IPS-NIHi11 (cell line): Measurements from ENCODE around the gene CHID1.

Experiments
- DNase-seq: peaks from one replicate; pipeline ENCODE4 v3.0.0; 2012; ENCODE audit warnings: mixed read lengths, low spot score

Gene CHID1

DNA sequence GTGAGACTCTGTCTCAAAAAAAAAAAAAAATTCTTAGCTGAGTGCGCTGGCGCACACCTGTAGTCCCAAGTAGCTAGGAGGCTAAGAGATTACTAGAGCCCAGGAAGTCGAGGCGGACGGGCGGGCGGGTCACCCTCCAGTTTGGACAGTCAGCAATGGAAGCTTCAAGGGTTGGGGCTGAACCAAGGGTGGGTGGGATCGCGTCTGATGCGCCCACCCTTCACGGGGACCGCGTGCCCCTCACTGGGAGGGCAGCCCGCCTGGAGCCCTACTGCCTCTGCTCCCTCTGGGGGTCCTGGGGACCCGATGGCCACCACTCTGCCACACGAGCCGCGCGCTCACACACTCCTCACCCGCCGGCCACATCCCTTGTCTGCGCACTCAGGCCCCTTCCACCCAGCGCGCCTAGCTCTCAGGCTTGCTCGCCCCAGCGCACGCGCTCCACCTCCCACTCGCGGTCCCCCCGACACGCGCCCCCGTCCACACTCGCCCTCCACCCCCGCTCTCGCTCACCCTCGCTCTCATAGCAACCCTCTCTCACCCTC is 494 bp downstream of the CHID1 start:
- DNase-seq, result no peak

DNA sequence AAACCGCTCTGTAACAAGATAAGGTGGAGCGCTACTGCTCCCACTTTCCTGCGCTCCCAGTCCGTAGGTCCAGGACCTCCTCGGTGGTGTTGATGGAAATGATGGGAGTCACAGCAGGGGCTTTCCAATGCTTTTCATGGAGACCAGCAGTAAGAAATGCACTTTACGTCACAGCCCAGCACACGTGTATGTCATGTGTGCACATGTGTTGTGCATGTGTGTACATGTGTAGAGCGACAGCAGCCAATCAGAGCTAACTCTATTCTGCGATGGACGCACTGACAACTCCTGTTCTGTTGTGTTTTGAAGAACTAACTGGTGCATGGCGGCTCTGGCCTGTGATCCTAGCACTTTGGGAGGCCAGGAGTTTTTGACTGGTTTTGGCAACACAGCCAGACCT is 1.2 kb downstream of the CHID1 start:
- no peak for DNase-seq

DNA sequence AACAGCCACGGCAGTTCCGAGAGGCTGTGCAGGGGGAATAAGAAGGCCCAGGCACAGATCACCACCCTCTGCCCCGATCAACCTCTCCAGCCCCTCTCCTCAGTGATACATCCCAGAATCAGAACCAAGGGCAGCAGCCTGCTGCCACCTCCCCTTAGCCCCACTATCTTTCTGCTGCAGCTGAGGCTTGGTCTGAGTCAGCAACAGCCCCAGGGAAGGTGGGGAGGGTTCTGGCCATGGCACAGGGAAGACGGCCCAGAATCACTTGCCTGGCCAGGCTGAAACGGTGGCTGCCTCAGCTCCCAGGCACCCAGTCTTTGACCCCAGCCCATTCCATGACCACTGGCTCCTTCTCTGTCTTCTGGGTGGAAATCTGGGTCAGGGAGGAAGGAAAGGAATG is 2.3 kb downstream of the CHID1 start:
- no peak for DNase-seq

DNA sequence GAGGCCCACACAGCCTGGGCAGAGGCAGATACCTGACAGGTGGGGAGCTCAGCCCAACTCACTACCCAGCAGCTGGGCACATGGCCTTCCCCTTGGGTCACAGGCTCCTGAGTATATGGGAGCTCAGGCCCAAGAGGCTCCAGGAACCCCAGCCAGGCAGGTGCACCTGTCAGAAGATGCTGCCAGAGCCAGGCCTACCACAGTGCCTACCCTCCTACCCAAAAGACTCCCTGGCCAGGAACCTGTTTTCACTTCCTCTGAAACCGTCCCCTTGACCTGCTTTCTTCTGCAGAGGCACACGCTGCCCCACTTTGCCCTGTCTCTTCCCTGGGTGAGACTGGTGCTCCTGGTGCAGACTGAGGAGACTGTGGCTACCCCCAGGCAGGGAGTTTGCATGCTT is 2.9 kb downstream of the CHID1 start:
- DNase-seq, result no peak

DNA sequence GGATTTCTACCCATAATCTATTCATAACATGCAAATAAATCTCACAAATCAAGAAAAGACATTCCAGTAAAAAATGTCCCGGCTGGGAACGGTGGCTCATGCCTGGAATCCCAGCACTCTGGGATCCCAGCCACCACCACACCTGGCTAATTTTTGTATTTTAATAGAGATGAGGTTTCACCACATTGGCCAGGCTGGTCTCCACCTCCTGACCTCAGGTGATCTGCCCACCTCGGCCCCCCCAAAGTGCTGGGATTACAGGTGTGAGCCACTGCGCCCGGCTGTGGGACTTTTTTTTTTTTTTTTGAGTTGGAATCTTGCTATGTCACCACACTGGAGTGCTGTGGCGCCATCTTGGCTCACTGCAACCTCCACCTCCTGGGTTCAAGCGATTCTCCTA is 4.7 kb downstream of the CHID1 start:
- no peak for DNase-seq

DNA sequence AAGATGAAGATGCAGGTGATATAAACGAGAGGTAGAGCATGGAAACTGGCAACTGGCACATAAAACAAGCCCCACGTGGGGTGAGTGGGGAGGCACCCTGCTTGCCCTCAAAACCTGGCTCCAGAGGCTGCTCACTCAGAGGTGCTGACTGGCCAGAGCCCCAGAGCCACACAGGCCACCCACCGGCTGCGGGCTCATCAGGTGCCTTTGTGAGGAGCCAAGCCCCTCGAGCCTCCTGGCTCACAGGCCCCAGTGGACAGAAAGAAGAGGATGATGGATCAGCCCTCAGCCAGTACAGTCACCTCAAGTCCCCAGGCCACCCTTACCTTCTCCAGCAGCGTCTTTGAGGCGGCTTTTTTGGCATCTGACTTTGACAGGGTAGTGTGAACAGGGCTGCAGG is 6.2 kb downstream of the CHID1 start:
- no peak for DNase-seq

DNA sequence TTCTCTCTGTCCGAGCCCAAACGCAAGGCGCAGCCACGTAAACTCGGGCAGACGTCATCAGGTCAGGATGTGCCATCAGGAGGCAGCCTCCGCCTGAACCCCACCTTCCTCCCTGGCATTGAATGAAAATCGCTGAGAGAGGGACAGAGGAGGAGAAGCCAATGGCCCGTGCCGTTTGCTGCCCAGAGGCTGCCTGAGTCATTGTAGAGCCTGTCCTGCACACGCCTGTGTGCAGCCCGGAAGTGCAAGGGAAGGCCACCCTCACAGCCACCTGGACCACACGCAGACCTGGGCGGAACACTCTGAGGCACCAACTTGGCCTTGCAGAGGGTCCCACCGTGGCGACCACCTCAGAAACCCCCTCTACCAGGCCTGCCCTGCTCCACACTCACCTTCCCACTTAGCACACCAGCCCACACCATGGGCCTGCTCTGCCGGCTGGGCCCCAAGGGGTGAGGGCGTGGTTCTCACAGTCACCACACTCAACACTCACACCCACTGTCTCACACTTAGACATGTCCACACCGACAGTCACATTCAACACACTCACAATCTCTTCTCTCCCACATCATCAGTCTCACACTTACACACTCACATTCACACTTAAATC is 9.1 kb downstream of the CHID1 start:
- no peak for DNase-seq

DNA sequence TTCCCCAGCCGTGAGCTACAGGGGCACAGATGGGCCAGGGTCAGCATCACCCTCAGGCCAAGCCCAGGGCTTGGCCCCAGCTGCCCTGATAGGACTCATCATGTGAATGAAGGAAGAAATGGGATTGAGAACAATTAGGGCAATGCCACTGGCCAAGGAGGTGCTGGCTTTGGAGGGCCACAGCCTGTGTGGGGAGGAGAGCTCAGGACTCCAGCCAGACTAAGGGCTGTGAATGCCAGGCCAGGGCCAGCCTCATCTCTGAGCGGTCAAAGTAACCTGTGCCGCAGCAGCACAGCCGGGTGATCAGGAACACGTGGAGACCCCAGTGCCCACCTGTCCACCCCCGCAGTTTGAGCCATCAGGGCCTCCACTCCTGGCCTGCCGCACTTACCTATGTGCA is 10.1 kb downstream of the CHID1 start:
- DNase-seq, result no peak

DNA sequence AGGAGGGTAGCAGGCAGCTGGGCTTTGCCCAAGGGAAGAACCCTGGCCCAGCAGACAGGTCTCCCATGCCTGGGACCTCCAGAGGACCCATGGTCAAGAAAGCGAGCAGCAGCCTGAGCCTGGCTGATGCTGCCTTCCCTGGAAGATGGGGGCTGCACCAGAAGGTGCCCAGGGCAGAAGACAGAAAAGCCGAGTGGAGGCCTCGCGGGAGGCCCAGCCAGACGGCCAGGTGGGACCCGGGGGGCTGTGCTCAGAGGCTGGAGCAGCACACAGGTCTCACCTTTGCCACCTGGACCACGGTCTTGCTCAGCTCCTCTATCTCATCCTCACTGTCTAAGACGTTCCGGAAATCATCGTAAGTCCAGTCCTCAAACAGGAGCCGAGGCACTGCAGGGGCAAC is 10.9 kb downstream of the CHID1 start:
- DNase-seq, result no peak

DNA sequence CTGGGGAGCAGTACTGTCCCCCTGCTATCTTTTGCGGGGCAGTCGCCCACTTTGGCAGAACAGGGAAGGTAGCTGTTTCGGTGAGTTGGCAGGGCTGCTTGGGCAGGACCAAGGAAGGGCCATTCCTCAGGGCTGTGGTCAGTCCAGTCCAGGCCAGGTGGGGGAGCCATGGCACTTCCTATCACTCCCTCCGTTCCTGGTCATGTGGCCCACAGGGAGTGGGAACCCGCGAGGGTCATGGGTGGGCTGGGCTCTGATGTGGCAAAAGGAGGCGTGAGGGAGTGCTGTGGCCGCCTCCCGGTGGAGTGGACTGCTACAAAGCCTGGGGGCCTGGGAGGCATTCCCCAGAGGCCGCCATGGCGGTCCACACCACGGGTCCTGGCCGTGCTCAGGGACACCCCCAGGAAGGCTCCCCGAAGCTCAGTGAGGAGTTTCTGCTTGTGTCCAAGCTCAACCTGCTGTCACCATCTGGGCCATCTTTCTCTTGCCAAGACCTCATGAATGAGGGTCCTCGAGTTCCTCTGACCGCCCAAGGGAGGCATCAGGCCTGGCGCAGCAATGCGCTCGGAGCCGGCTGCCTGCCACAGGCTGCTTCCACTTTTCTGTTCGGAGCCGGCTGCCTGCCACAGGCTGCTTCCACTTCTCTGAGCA is 11.9 kb downstream of the CHID1 start:
- peak; percentile 58 for DNase-seq

DNA sequence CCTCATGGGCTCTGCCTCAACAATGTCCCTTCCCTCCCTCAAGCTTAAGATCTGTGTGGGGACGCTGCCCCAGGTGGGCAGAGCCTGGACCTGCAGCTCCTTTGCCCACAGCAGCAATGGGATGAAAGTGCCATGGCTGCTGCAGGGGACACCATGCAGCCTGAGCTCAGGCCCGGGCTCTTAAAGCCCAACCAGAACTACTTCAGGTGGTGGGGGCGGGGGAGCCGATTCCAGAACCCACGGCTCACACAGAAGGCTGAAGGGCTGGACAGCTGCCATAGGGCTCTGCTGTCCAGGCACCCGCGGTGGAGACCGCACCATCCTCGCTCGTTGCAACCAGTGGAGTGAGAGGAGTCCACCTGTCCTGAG is 12.5 kb downstream of the CHID1 start:
- DNase-seq, result peak; percentile 67

DNA sequence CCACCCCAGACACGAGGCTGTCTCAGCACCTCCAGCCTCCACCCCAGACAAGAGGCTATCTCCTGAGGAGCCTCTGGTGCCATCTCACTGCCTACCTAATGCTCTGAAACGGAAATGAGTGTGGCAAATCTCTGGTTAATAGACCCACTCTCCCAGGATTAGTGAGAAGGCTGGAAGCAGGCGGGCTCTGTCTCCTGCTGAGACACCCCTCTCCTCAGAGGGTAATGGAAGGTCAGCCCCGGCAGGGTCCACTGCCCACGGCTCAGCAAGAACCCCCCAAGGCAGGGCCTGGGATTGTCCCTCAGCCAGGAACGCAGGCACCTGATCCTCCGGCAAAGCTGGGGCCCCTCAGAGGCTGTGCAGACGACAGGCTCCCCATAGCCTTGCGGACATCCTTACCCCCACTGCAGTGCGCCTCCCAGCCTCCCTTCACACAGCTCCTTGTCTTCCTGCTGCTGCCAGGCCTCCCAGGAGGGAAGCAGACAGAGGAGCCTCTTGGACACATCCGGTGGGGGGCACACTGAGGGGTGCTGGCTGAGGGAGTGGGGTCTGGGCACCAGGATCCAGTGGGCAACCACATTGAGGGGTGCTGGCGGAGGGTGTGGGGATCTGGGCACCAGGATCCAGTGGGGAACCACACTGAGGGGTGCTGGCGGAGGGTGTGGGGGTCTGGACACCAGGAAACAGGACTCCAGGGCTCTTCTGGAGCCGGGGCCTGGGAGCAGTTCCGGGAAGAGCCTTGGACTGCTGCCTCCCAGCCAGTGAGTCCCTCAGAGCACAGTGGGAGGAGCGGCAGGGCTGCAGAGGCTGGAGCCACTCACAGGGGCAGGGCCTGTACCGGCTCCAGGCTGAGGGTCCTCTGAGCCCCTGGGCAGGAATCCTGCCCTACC is 13.1 kb downstream of the CHID1 start:
- DNase-seq, result no peak

DNA sequence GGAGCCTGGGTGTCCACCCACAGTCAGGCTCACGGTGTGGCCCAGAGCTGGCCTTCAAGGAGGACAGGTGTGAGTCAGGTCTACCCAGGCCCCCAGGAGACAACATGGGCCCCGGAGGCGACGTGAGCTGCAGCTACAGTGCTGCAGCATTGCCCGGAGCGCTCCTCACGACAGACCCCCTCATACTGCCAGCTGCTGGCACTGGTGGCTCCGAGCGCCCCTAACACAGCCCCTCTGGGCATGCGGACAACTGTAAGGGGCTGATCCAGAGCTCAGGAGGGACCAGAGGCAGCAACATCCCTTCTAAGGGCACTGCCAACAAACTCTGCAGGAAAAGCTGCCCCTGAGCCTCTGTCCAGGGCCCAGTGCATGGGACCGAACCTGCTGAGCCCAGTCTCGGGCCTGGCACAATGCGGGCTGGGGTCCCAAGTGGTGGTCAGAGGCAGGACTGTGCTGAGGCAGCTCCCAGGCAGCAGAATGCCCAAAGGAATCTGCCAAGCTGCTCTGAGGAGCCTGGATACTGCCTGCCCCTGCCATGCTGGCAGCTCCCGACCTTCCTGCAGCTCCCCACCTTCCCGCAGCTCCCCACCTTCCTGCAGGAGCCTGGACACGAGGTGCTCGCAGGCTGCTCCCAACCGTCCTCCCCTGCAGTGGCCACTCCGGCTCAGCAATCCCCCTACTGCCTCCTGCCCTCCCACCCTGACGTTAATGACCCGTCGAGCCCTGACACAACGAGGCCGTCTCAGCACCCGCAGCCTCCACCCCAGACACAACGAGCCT is 15.1 kb downstream of the CHID1 start:
- no peak for DNase-seq

DNA sequence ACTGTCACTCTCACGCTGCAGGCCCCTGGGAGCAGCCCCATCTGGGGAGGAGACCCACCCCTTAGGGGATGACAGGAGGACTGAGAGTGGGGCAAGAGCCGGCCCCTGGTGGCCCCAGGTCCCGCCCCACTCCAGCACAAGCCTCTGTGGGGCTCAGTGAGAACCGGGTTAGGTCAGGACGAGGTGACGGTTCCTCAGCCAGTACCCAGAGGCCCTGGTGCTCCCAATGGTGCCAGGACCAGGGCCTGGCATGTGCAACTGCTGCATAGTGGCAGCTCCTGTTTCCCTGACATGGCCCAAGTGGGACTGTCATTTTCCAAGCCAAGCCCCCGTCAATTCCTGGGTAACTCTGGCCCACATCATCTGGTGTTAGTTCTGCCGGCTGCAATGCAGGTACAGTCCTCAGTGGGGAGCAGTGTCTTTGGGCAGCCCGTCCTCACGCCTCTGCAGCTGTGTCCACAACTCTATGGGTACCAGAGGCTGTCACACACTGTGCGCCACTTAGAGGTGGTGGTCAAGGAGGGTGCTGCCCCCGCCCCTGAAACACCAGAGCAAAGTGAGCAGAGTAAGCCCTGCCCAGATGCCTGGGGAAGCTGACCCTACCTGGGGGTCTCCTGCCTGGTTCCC is 15.9 kb downstream of the CHID1 start:
- DNase-seq, result peak; percentile 57

DNA sequence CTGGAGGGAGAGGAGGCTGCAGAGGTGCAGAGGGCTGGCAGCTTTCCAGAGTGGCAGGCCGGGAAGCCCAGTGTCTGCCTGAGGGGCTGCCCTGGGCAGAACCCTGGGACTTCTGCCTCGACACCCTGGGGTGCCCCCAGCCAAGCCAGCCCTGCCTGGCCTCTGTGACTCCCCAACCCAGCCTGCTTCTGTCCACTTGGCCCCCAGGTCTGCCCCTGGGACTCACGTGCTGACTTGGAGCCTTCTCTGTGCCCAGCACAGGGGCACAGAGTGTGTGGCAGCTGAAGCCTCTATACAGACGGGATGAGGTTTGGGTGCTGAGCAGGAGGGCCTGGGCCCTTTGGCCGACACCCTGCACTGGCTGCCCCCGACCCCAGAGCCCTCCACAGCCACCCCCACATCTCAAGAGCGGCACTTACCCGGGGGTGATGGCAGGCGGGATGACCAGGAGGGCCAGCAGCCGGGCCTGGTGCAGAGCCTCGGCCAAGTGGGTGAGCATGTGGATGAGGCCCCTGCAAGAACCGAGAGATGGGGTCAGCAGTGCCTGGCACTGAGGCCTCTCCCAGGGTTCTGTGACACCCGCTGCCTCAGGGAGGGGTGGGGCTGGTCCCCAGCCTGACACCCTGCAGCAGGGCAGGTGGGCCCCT is 17.5 kb downstream of the CHID1 start:
- no peak for DNase-seq

DNA sequence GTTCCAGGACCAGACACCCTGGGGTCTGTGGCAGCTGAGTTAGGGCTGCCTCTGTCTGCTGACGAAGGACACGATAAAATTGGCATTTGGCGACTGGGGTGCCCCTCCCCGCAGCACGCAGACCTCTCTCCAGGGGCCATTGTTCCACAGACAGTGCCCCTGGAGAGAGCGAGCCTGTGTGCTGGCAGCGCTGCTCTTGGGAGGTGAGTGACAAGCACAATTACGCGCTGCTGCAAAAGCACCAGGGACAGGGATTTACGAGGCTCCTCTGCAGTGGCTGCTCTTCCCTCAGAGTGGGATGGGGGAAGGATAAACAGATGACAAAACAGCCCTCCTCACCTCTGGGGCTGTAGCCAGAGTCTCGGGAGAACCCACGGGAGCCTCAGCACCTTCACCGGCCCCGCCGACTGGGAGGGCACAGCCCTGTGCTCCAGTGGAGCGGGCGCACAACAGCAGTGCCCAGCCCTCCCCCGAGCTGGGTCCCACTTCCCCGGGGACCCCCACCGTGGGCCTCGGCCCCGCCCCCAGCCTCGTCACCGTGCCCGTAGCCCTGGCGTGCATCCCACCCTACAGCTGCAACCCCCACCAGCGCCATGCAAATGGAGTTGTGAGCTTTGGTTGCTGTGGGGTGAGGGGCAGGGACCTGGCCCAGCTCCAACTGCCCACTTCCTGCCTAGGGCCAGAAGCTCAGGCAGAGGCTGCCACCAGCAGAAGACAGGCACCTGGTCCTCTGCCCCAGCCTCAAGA is 19.6 kb downstream of the CHID1 start:
- no peak for DNase-seq

DNA sequence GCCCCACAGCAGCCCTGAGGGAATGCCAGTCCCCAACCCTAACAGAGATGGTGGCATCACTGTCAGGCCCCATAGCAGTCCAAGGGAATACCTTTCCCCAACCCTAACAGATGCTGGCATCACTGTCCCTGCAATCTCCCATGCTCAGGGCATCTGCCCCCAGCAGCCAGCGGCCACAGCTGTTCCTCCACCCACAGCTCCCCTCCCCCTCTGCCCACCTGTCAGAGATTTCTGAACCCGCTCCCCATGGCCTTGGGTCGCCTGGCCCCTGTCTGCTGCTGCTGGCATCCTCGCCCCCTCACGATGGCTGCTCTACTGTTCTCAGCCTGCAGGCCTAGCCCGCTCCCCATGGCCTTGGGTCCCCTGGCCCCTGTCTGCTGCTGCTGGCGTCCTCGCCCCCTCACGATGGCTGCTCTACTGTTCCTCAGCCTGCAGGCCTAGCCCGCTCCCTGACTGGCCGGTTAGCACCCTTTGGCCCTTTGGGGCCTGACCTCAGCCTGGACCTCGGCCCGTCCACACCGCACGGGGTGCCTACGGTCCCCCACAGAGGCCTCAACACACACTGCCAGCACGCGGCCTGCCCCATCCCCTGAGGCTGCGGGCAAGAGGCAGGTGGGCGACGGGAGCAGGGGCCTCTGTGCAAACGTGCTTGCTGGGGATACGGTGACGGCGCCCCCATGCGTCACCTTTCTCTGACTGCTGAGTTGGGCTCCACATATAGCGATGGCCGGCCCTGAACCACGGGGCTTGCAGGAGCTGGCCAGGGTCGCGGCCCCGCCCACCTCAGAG is 20.7 kb downstream of the CHID1 start:
- no peak for DNase-seq

DNA sequence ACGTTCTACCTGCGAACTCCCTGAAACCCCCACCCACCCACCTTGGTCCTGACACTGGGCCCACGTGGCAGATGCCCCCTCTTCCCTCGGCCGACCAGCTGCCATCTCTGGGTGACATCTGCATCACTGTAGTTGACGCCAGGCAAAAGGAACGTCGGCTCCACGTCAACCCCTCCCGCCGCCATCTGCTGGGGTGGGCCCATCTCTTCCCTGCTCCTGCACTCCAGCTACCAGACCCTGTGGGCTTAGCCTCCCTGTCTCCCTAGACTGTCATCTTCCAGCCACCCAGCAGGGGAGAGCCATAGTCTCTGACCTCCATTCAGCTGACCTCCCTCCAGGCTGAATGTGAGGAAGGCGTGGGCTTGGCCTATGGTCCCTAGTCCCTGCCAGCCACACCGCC is 21.4 kb downstream of the CHID1 start:
- DNase-seq, result no peak

DNA sequence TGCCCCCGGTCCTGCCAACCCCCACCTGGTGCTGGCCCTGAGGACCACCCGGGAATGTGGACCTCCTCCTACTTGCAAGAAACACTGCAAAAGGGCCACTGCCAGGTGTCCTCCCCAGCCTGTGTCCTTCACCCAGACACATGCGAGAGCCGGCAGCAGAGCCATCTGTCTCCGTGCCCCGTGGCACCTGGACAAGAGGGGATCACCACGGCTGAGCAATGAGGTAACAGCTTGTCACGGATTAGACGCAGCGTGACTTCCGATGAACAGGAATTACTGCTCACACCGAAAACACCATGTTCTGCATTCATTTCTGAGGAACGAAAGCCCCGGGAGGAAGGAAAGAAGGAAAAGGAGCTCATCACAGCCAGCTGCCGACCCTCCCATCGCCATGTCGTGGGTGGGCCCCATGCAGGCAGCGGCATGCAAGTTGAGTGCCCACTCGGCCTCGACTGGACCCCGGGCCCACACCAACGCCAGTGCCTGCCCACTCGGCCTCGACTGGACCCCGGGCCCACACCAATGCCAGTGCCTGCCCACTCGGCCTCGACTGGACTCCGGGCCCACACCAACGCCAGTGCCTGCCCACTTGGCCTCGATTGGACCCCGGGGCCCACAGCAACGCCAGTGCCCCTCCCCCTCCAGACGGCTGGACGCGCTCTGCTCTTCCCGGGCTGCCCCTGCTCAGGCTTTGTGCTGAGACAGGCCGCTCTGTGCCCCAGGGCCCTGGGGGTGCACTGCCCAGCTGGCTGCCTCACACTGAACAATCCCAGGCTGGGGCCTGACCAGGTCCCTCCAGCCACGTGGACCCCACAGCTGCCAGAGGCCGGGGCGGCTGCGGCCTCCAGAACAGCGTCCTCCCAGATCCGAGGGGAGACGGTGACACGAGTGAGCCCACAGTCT is 22.0 kb downstream of the CHID1 start:
- DNase-seq, result no peak
